Measurements from ENCODE around the gene STAT5A. TPM values are rescaled to one million over a fixed set of nuclear protein-coding genes. Genes with fewer than 3 reads are reported as not detected.

The STAT5A gene
- polyA plus RNA-seq, 1 donor (not counting 4 experiments of a cell fraction or from before 2014, with no cell fraction given) = 0.51 TPM

DNA sequence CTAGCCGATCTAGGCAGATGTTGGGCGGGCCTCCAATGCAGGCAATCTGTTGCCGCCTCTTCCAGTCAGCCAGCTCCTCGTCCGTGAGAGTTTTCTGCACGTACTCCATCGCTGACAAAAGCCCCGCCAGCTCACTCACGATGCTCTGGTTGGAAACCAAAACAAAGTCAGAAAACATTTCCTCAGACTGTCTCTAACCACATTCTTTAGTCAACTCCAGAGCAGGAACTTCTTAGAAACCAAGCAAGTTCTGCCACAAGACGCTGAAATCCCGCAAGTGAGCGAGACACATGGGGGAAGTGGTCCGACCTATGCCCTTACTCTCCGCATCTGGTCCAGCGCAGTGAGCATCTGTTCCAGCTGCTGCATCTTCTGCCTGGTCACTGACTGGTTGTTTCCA is 49.1 kb downstream of the STAT5A start:
- Histone ChIP-seq H3K9ac (ENCODE audit: control insufficient read depth, extremely low read depth, insufficient read depth, low read length) (no peak overlapping the region), H2AFZ (ENCODE audit: control insufficient read depth, low read length) (no peak overlapping the region), H3K36me3 (ENCODE audit: control insufficient read depth in 2 of 2, extremely low read depth in 1 of 2, insufficient read depth in 2 of 2, low read length in 2 of 2) (peaks cover 30 to 31% of the 10 kb centered on the region in 2 experiments), H3K9me3 (ENCODE audit: control insufficient read depth, low read depth, low read length) (no peaks in the 10 kb centered on the region), H3K27ac (ENCODE audit: control insufficient read depth, insufficient read depth, low read length) (no peak overlapping the region), H3K79me2 (ENCODE audit: control insufficient read depth, insufficient read depth, low read length) (no peaks in the 10 kb centered on the region), H3K4me1 (ENCODE audit: control insufficient read depth, extremely low read depth, insufficient read depth, low read length) (no peaks in the 10 kb centered on the region), H3K4me2 (ENCODE audit: control insufficient read depth, extremely low read depth, insufficient read depth, low read depth, low read length) (no peak overlapping the region), H3K27me3 (ENCODE audit: control insufficient read depth, extremely low read depth, insufficient read depth, low read length) (no peaks in the 10 kb centered on the region), H3K9me1 (ENCODE audit: control insufficient read depth, extremely low read depth, insufficient read depth, low read length) (no peaks in the 10 kb centered on the region), H3K4me3 (ENCODE audit: control insufficient read depth in 2 of 3, extremely low read depth in 1 of 3, insufficient read depth in 2 of 3, low read depth in 1 of 3, low read length in 3 of 3) (no peak overlapping the region), H4K20me1 (ENCODE audit: control insufficient read depth, extremely low read depth, insufficient read depth, low read length) (no peaks in the 10 kb centered on the region)
- DNase-seq (ENCODE audit: low read depth, low spot score) (no peak), FAIRE-seq (no peak)
- TF ChIP-seq CTCF (optimal IDR thresholded peaks at IDR 0.05 in 1 of 3, IDR thresholded peaks at IDR 0.05 in 1 of 3, conservative IDR thresholded peaks at IDR 0.05 in 1 of 3; ENCODE audit: extremely low read depth in 1 of 3, insufficient read depth in 2 of 3, low read length in 3 of 3) (no peak), EZH2 (IDR thresholded peaks at IDR 0.05; ENCODE audit: low read length) (no peak)
- dilution Hi-C loops (cut with MboI; ENCODE audit: extremely low pct_ligation_motif_present, low sequenced_read_pairs) = no loop called here

- TF ChIP-seq EZH2 (IDR thresholded peaks at IDR 0.05; ENCODE audit: low read length) (no peak), CTCF (optimal IDR thresholded peaks at IDR 0.05 in 1 of 3, IDR thresholded peaks at IDR 0.05 in 1 of 3, conservative IDR thresholded peaks at IDR 0.05 in 1 of 3; ENCODE audit: extremely low read depth in 1 of 3, insufficient read depth in 2 of 3, low read length in 3 of 3) (no peak)
- Histone ChIP-seq H3K9ac (ENCODE audit: control insufficient read depth, extremely low read depth, insufficient read depth, low read length) (no peak overlapping the region), H4K20me1 (ENCODE audit: control insufficient read depth, extremely low read depth, insufficient read depth, low read length) (no peaks in the 10 kb centered on the region)
Measured at GRCh38 chr17:42338427-42338985, 50.2 kb downstream of the STAT5A start.

More at GRCh38 chr17:42338427-42338985, 50.2 kb downstream of the STAT5A start:
- Histone ChIP-seq H3K4me1 (ENCODE audit: control insufficient read depth, extremely low read depth, insufficient read depth, low read length) (no peaks in the 10 kb centered on the region), H3K4me2 (ENCODE audit: control insufficient read depth, extremely low read depth, insufficient read depth, low read depth, low read length) (no peak overlapping the region), H3K79me2 (ENCODE audit: control insufficient read depth, insufficient read depth, low read length) (no peaks in the 10 kb centered on the region), H3K4me3 (ENCODE audit: control insufficient read depth in 2 of 3, extremely low read depth in 1 of 3, insufficient read depth in 2 of 3, low read depth in 1 of 3, low read length in 3 of 3) (no peak overlapping the region), H3K9me1 (ENCODE audit: control insufficient read depth, extremely low read depth, insufficient read depth, low read length) (no peaks in the 10 kb centered on the region), H3K9me3 (ENCODE audit: control insufficient read depth, low read depth, low read length) (no peaks in the 10 kb centered on the region), H3K36me3 (ENCODE audit: control insufficient read depth in 2 of 2, extremely low read depth in 1 of 2, insufficient read depth in 2 of 2, low read length in 2 of 2) (peaks cover 27 to 28% of the 10 kb centered on the region in 2 experiments), H3K27me3 (ENCODE audit: control insufficient read depth, extremely low read depth, insufficient read depth, low read length) (no peaks in the 10 kb centered on the region), H2AFZ (ENCODE audit: control insufficient read depth, low read length) (no peak overlapping the region), H3K27ac (ENCODE audit: control insufficient read depth, insufficient read depth, low read length) (no peak overlapping the region)
- DNase-seq (ENCODE audit: low read depth, low spot score) (no peak), FAIRE-seq (no peak)
- dilution Hi-C loops (cut with MboI; ENCODE audit: extremely low pct_ligation_motif_present, low sequenced_read_pairs) = no loop called here
